RPMI7951 (cell line): Measurements from ENCODE around the gene ZNF18. TPM values are rescaled to one million over a fixed set of nuclear protein-coding genes. Genes with fewer than 3 reads are reported as not detected.
"Not testable (repeated sequence)": the region's sequence is repeated elsewhere in the genome, so short reads cannot be mapped to it uniquely, and the experiment has no call there.

ENCODE experiments used
- DNase-seq: peaks from one replicate; pipeline ENCODE4 v3.0.0-alpha.2; 2012; ENCODE audit warnings: low read depth
- total RNA-seq: library from RNA; depleted of rRNA; stranded (reverse); fragments of >200 nt; shearing (Covaris generic); gene quantifications from 2 replicates; pipeline ENCODE4 v1.2.3, GENCODE V29; 2014

ZNF18 gene
- total RNA-seq, 1 experiment from 2014 or later = 7.7 TPM

GRCh38 chr17:11986179-11986941 is 10.9 kb downstream of the ZNF18 start:
- DNase-seq = no peak

GRCh38 chr17:11981862-11982261 is 15.4 kb downstream of the ZNF18 start:
- DNase-seq = no peak

DNA sequence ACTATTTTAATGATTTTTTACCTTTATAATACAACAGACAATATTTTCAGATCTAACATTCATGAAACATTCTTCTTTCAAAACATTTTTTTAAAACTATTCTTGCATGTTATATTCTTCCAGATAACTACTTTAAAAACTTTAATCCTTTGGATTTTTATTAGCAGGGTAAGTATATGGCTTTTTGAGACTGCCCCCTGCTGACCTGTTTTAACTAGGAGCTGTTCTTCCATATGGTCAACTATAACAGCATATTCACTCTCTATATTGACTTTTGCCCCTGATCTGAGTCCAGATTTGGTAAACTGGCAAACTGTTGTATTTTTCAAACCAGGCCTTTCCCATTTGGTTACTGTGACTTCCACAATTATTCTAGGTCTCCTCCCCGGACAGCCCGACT is 16.5 kb downstream of the ZNF18 start:
- DNase-seq = no peak

- no peak for DNase-seq
These were observed 17.5 kb downstream of the ZNF18 start for GRCh38 chr17:11979795-11980194.

- DNase-seq = not testable (repeated sequence)
These were observed 24.5 kb downstream of the ZNF18 start for GRCh38 chr17:11972741-11973140.

DNA sequence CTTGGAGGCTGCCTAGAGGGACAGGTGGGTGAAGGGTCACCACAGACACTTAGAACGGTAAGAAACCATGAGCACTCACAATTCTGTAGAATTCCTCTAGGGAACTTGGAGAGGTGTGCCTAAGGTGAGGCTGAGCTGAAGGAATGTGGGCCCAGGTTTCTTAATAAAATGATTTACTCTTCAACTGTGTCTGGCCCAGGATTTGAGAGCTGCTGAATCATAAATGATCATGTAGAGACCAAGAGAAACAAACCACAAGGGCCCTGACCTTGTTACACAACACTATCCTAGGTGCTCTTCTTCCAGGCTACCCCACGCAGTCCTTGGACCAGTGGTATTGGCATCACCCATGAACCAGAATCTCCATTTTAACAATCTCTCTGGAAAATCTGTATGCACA is 27.7 kb downstream of the ZNF18 start:
- no peak for DNase-seq

DNA sequence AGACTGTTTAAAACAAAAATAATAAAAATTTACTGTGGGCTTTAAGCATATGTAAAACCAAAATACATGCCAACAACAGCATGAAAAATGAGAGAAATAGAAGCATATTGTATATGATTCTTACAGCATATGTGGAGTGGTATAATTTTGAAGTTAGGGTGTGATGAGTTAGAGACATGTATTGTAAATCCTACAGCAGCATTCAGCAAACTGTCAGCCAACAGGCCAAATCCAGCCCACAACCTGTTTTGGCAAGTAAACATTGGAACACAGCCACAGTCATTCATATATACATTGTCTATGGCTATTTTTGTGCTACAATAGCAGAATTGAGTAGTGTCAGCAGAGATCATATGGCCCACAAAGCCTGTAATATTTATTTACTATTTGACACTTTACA is 42.3 kb downstream of the ZNF18 start:
- DNase-seq = no peak

DNA sequence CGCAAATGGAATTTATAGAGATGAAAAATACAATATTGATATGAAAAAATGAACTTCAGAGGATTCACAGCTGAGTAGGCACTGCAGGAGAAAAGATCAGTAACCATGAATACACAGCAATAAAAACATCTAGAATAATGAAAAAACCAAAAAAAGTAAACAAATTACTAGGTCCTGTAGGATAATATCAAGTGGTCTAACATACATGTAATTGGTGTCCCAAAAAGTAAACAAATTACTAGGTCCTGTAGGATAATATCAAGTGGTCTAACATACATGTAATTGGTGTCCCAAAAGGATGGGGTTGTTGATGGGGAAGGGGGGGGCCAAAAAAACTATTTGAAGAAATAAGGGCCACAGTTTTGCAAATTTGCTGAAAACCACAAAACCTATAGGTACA is 43.4 kb downstream of the ZNF18 start:
- peak; percentile 1 for DNase-seq

GRCh38 chr17:11952610-11953009 is 44.7 kb downstream of the ZNF18 start:
- no peak for DNase-seq

DNA sequence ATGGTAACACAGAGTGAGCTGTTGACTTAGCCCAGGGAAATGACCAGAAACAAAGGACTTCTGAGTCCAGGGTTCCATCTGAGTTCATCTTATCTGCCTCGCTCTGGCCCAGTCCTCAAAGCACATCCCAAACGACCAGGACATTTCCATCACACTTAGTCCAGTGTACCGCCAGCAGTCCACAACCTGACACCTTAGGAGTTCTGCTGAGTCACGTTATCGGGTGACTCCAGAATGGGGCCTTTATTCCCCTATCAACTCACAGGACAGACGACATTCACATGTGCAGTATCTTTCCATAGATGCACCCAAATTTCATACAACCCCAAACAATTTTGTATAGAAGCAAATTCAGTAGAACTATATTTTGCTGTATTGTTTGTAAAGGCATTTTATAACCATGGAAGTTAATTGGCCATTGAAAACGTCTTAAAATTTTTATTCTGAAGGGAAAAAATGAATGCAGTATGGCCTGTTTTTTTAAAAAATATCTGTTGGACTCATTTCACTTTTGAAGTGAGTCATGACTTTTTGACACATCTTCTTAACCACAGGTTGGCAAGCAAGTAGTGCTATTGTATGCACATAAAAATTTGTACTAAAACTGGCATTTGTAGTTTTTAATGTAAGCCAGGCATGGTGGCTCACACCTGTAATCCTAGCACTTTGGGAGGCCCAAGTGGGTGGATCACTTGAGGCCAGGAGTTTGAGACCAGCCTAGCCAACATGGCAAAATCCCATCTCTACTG is 46.3 kb downstream of the ZNF18 start:
- DNase-seq = no peak

- DNase-seq = not testable (repeated sequence)
These were observed 47.7 kb downstream of the ZNF18 start for GRCh38 chr17:11949571-11949970.

DNA sequence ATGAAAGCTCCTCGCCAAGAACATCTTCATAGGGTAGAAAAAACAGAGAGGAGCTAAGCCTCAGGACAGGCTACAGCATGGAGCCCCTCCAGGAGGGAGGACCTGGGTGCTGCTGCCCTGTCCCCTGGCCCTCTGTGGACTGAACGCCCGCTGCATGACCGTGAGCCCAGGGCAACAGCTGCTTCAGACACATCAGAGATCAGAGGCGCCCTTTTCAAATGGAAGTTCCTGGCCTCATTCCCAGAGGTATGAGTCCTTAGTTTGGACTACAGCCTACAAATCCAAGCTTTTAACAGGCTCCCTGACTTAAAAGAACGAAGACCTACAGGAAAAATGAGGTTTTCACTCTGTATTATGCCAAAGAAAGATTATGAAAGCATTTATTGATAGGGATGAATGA is 48.5 kb downstream of the ZNF18 start:
- DNase-seq = peak; percentile 55

- no peak for DNase-seq
These were observed 52.7 kb downstream of the ZNF18 start for GRCh38 chr17:11944587-11944986.

DNA sequence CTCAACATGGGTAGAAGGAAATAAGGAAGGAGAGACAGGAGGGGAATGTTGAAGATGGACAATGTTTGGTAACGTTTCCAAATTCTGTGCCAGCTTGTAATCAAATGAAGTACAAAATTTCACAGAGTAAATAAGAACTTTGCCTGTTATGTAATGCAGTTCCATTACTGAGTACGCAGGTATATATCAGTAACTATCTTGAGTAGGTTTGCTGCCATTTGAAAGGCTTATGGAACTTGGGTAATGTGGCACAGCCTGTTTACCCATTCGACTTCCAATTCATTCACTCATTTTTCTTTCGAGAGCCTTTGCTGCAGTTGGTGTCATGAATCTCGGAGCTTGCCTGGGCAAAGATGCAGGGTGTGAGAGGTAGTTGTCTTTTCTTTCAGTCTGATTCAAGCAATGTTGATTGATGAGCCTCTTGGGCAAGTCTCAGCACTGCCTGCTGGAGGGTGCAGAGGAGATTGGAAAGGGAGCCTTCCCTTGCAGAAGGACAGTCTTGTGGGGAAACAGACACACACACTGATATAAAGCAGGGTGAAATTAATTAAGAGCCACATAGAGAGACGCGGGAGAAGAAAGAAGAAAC is 53.4 kb downstream of the ZNF18 start:
- DNase-seq = no peak

GRCh38 chr17:11943086-11943485 is 54.2 kb downstream of the ZNF18 start:
- DNase-seq = not testable (repeated sequence)

GRCh38 chr17:11940904-11941303 is 56.4 kb downstream of the ZNF18 start:
- DNase-seq = no peak

DNA sequence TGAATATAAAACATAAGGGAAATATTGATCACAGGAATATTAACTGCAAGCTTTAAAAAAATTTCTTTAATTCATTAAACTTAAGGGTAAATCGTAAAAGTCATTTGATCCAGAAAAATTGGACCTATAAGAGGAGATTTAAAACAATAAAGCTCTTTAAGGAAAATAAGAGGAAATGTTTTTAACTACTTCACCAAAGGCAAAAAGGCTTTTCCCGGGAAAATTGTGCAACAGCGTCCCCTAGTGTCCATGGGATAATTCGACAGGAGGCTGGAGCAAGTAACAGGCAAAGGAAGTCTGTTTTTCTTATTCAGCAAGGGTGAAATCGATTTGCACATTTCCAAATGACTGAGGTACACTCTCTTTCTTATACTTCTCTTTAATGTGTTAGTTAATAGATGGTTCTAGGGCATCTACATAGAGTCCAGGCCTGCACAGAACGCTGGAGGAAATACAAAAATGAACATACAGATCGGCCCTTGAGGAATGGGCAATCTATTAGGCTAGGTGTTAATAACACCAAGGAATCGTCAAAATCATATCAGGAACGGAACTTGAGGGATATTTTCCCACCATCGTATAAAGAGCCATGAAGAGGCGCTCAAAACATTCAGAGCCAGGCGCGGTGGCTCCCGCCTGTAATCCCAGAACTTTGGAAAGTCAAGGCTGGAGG is 61.4 kb downstream of the ZNF18 start:
- peak; percentile 1 for DNase-seq

DNA sequence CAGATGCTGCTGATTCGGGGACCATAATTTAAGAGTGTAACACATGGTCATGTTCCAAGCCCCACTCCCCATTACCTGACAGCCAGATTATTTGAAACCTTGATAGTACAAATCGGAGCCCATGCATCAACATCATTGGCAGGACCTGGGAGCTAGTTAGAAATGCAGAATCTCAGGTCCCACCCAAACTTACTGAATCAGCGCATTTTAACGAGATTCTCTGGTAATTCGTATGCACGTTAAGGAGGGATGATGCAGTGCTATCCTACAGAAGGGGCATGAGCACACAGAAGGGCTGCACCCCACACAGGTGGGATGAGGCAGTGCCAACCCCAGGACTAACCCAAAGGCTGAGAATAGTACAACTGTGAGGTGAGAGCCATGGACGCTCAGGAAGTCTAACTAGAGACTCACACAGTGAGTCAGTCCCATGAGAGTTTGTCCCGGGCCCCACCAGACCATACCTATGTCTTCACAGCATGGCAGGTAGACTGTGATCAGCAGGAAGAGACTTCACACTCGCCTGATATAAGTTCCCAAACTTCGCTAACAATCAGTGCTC is 64.9 kb downstream of the ZNF18 start:
- DNase-seq = no peak

- DNase-seq = no peak
These were observed 68.8 kb downstream of the ZNF18 start for GRCh38 chr17:11928436-11928835.
